Uterus (tissue), 2 donors: ENCODE results near the gene ABHD6.

ENCODE experiments used
- POLR2A ChIP-seq, 2 donors: fragments of 450-650 bp; IDR thresholded peaks; one replicate each; pipeline ENCODE4 v1.6.1; 2016; ENCODE audit warnings: antibody characterized with exemption in 2 of 2, mild to moderate bottlenecking in 1 of 2, moderate library complexity in 1 of 2
- TF ChIP-seq, protein P1 (sequence below), 4 experiments: fragments of 200-600 bp in 2 of 4; fragments of 450-650 bp in 2 of 4; sonication (generic) in 2 of 4; IDR thresholded peaks; one replicate each; pipeline ENCODE4 v1.5.1; 2016 to 2019; ENCODE audit warnings: antibody characterized with exemption in 4 of 4, mild to moderate bottlenecking in 2 of 4, moderate library complexity in 1 of 4

DNA sequence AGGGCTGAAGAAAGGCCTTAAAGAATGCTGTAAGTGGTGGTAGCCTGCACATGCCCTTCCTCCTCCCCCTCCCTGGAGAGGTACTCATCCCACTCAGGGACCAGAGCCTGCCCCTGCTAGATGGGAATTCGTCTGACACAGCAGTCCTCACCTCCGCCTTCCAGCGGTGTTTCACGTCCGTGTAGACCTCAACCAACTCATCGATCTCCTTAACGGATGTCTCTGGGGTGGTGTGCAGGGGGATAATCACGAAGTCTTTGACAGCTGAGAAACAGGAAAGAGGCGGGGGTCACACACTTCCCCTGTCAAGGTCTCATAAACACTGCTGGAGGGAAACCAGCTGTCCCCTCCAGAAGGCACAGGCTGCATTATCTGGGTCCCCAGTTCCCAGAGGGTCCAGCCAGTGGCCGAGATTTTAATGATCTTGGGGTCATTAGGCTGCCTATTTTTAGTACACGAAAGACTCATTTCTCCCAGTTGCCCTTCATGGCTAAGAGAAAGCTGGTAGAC lies 36.7 kb upstream of the ABHD6 start:
- TF ChIP-seq, protein P1, sequence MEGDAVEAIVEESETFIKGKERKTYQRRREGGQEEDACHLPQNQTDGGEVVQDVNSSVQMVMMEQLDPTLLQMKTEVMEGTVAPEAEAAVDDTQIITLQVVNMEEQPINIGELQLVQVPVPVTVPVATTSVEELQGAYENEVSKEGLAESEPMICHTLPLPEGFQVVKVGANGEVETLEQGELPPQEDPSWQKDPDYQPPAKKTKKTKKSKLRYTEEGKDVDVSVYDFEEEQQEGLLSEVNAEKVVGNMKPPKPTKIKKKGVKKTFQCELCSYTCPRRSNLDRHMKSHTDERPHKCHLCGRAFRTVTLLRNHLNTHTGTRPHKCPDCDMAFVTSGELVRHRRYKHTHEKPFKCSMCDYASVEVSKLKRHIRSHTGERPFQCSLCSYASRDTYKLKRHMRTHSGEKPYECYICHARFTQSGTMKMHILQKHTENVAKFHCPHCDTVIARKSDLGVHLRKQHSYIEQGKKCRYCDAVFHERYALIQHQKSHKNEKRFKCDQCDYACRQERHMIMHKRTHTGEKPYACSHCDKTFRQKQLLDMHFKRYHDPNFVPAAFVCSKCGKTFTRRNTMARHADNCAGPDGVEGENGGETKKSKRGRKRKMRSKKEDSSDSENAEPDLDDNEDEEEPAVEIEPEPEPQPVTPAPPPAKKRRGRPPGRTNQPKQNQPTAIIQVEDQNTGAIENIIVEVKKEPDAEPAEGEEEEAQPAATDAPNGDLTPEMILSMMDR (IDR thresholded peaks at IDR 0.05) = no peak
- TF ChIP-seq POLR2A (IDR thresholded peaks at IDR 0.05) = no peak
